Measurements from ENCODE around the gene ZFTA. TPM values are rescaled to one million over a fixed set of nuclear protein-coding genes. Genes with fewer than 3 reads are reported as not detected.

The ZFTA gene
- polyA plus RNA-seq, 3 donors = 1.2 TPM; not detected in 2

DNA sequence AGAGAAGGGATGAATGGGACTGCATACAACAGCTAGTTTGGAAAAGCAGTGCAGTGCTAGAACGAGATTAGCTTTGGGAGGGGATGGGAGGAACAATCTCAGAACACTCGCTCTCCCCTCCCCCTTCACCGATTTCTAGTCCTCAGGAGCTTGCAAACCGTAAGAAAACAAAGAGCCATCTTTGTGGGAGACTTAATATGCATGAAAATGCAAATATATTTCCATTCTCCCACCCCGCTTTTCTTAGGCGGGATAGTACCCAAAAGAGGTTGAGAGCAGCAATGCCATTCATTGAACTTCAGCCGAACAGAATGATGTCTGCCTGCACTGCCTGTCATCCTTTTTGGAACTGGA lies 45.8 kb upstream of the ZFTA start:
- Histone ChIP-seq H3K27me3 (ENCODE audit: control insufficient read depth in 2 of 2, insufficient read depth in 2 of 2, low read length in 2 of 2) (peaks cover 0 to 7% of the 10 kb centered on the region in 2 donors), H2AFZ (ENCODE audit: insufficient read depth, low read depth, low read length, poor library complexity, severe bottlenecking) (peak overlapping the region; percentile 93), H3K79me2 (ENCODE audit: insufficient read depth, low read length) (peaks cover 33% of the 10 kb centered on the region), H3K9ac (ENCODE audit: insufficient read depth, low read length, poor library complexity, severe bottlenecking) (peak overlapping the region; percentile 71), H3K27ac (ENCODE audit: low read depth in 1 of 2, low read length in 2 of 2) (no peak overlapping the region), H3K4me3 (replicated peaks in 1 of 3; ENCODE audit: low read depth in 2 of 3, low read length in 3 of 3) (peak overlapping the region; percentile 61 to 85 (median 77)), H3K9me3 (replicated peaks in 1 of 2; ENCODE audit: control insufficient read depth in 1 of 2, insufficient read depth in 1 of 2, low read length in 2 of 2) (no peaks in the 10 kb centered on the region), H3K4me1 (ENCODE audit: control insufficient read depth in 1 of 2, insufficient read depth in 2 of 2, low read length in 2 of 2) (peaks cover 25 to 28% of the 10 kb centered on the region in 2 donors), H3K36me3 (replicated peaks in 1 of 2; ENCODE audit: control insufficient read depth in 1 of 2, insufficient read depth in 2 of 2, low read length in 2 of 2) (peaks cover 6 to 13% of the 10 kb centered on the region in 2 donors), H4K20me1 (ENCODE audit: insufficient read depth, low read length) (peaks cover 8% of the 10 kb centered on the region), H3K4me2 (replicated peaks; ENCODE audit: extremely low read depth, low read length, poor library complexity, severe bottlenecking) (peak overlapping the region; percentile 85)
- Mint-ChIP-seq H3K4me1 (peaks cover 32% of the 10 kb centered on the region), H3K27ac (no peak overlapping the region), H3K36me3 (peaks cover 15 to 25% of the 10 kb centered on the region in 2 donors), H3K27me3 (ENCODE audit: low read depth in 3 of 3) (peaks cover 11 to 12% (median 12%) of the 10 kb centered on the region in 3 donors), H3K4me3 (peak overlapping the region; percentile 80 to 87), H3K9me3 (no peaks in the 10 kb centered on the region)
- DNase-seq = no peak
- 80% methylated on average over 1 of the region's 7 CpGs for WGBS (ENCODE audit: insufficient coverage)
- TF ChIP-seq, protein P1, sequence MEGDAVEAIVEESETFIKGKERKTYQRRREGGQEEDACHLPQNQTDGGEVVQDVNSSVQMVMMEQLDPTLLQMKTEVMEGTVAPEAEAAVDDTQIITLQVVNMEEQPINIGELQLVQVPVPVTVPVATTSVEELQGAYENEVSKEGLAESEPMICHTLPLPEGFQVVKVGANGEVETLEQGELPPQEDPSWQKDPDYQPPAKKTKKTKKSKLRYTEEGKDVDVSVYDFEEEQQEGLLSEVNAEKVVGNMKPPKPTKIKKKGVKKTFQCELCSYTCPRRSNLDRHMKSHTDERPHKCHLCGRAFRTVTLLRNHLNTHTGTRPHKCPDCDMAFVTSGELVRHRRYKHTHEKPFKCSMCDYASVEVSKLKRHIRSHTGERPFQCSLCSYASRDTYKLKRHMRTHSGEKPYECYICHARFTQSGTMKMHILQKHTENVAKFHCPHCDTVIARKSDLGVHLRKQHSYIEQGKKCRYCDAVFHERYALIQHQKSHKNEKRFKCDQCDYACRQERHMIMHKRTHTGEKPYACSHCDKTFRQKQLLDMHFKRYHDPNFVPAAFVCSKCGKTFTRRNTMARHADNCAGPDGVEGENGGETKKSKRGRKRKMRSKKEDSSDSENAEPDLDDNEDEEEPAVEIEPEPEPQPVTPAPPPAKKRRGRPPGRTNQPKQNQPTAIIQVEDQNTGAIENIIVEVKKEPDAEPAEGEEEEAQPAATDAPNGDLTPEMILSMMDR (IDR thresholded peaks at IDR 0.05) = no peak
- intact Hi-C loops (cut with micrococcal nuclease) = no loop called here

DNA sequence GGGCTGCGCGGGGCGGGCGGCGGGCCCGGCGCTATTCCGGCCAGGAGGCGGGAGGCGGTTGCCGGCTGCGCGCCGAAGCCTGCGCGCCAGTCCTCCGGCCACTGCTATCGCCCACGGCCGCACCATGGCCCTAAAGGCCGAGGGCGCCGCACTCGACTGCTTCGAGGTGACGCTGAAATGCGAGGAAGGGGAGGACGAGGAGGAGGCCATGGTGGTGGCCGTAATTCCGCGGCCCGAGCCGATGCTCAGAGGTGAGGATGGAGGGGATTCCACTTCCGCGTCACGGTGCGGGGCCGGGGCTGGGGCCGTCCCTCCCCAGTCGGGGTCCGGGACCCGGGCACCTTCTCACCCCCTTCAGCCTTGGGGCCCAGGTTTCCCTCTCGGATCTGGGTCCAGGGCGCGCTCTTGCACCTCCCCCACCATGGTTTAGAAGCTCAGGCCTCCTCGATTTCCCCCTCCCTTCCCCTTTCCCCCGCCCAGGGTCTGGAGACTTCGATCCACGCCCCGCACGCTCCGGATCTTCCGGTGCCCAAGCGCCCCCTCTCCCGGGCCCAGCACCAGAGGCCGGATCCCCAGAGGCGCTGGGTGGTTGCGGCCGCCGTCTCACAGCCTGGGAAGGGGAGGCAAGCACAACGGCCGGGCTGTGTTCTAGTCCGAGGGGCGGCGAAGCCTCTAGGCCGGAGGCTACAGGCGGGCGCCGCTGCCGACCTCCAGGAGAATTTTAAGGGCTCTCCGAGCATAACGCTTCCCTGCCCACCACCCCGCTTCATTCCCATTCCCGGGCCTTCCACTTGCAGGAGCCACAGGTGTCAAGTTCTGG lies 45.2 kb upstream of the ZFTA start:
- Mint-ChIP-seq H3K4me1 (peaks cover 32% of the 10 kb centered on the region), H3K27ac (no peak overlapping the region), H3K4me3 (peak overlapping the region; percentile 80 to 87), H3K27me3 (ENCODE audit: low read depth in 3 of 3) (peaks cover 11 to 12% (median 12%) of the 10 kb centered on the region in 3 donors), H3K9me3 (no peaks in the 10 kb centered on the region), H3K36me3 (peaks cover 14 to 20% of the 10 kb centered on the region in 2 donors)
- Histone ChIP-seq H3K27ac (ENCODE audit: low read depth in 1 of 2, low read length in 2 of 2) (peak overlapping the region in 1 of 2 donors; percentile 36), H3K4me1 (ENCODE audit: control insufficient read depth in 1 of 2, insufficient read depth in 2 of 2, low read length in 2 of 2) (peaks cover 25 to 28% of the 10 kb centered on the region in 2 donors), H3K9me3 (replicated peaks in 1 of 2; ENCODE audit: control insufficient read depth in 1 of 2, insufficient read depth in 1 of 2, low read length in 2 of 2) (no peaks in the 10 kb centered on the region), H2AFZ (ENCODE audit: insufficient read depth, low read depth, low read length, poor library complexity, severe bottlenecking) (peak overlapping the region; percentile 93), H3K4me2 (replicated peaks; ENCODE audit: extremely low read depth, low read length, poor library complexity, severe bottlenecking) (peak overlapping the region; percentile 85), H3K36me3 (replicated peaks in 1 of 2; ENCODE audit: control insufficient read depth in 1 of 2, insufficient read depth in 2 of 2, low read length in 2 of 2) (peaks cover 4 to 13% of the 10 kb centered on the region in 2 donors), H3K9ac (ENCODE audit: insufficient read depth, low read length, poor library complexity, severe bottlenecking) (peak overlapping the region; percentile 71), H3K27me3 (ENCODE audit: control insufficient read depth in 2 of 2, insufficient read depth in 2 of 2, low read length in 2 of 2) (peaks cover 0 to 7% of the 10 kb centered on the region in 2 donors), H3K4me3 (replicated peaks in 1 of 3; ENCODE audit: low read depth in 2 of 3, low read length in 3 of 3) (peak overlapping the region; percentile 61 to 85 (median 77)), H4K20me1 (ENCODE audit: insufficient read depth, low read length) (peaks cover 8% of the 10 kb centered on the region), H3K79me2 (ENCODE audit: insufficient read depth, low read length) (peaks cover 33% of the 10 kb centered on the region)
- peak in 1 of 3 donors; percentile 6 for DNase-seq
- intact Hi-C loops (cut with micrococcal nuclease) = no loop called here
- TF ChIP-seq, protein P1 (IDR thresholded peaks at IDR 0.05) = no peak
- WGBS (ENCODE audit: insufficient coverage) = under 1% methylated on average over 52 of the region's 74 CpGs

Measured in CD14-positive monocyte (primary cell).